ENCODE measurements around the gene NTHL1.

Gene NTHL1

DNA sequence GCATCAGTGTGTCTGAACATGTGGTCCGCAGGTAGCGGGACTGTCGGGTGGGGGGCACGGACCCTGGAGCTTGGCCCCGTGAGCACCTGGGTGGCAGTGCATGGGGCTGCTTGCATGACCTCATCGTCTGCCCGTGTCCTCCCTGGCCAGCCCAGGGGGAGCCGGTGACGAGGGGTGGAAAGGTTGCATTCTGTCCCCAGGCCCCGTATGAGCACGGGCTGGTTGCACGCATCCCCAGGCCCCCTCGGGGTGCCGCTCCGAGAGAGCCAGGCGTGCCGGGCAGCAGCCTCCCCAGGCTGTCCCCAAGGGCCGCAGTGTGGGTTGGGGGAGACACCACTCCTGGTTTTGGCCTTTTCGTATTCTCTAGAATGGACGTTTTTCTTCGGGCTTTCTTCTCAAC, 30.1 kb upstream of the NTHL1 start:
- H3K9me3 ChIP-seq (ENCODE audit: control insufficient read depth, low read length): no peaks in the 10 kb centered on the region
- H3K27me3 ChIP-seq (replicated peaks; ENCODE audit: control insufficient read depth, insufficient read depth, low read length, poor library complexity, severe bottlenecking): no peaks in the 10 kb centered on the region
- H3K4me3 ChIP-seq (ENCODE audit: insufficient read depth, low read depth, low read length, poor library complexity, severe bottlenecking): no peak overlapping the region
- no peak overlapping the region for H3K27ac ChIP-seq (ENCODE audit: insufficient read depth, low read length, poor library complexity, severe bottlenecking)
- H3K36me3 ChIP-seq (ENCODE audit: control insufficient read depth, insufficient read depth, low read length): peaks cover 69% of the 10 kb centered on the region
- DNase-seq: no peak
- H3K4me1 ChIP-seq (ENCODE audit: control insufficient read depth, insufficient read depth, low read length, poor library complexity, severe bottlenecking): no peaks in the 10 kb centered on the region

DNA sequence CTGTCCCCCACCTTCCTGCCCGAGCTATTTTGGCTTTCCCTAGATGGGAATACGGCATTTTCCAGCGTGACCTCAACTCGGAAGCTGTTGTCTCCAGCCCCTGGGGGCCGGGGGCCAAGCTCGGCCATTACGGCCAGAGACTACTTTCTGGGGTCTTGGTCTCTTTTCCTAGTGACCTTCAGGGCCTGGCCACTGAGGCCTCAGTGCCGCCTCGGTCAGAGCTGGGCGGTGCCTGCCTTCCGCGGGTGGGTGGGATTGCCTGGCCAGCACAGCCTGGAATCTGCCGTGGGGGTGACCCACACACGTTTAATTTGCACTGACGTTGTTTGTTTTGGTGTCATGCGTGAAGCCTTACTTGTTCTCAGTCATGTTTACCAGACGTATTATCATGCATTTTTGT, 29.4 kb upstream of the NTHL1 start:
- H3K4me1 ChIP-seq (ENCODE audit: control insufficient read depth, insufficient read depth, low read length, poor library complexity, severe bottlenecking): no peaks in the 10 kb centered on the region
- peaks cover 68% of the 10 kb centered on the region for H3K36me3 ChIP-seq (ENCODE audit: control insufficient read depth, insufficient read depth, low read length)
- H3K9me3 ChIP-seq (ENCODE audit: control insufficient read depth, low read length): no peaks in the 10 kb centered on the region
- no peak for DNase-seq
- no peaks in the 10 kb centered on the region for H3K27me3 ChIP-seq (replicated peaks; ENCODE audit: control insufficient read depth, insufficient read depth, low read length, poor library complexity, severe bottlenecking)
- H3K27ac ChIP-seq (ENCODE audit: insufficient read depth, low read length, poor library complexity, severe bottlenecking): no peak overlapping the region
- no peak overlapping the region for H3K4me3 ChIP-seq (ENCODE audit: insufficient read depth, low read depth, low read length, poor library complexity, severe bottlenecking)

DNA sequence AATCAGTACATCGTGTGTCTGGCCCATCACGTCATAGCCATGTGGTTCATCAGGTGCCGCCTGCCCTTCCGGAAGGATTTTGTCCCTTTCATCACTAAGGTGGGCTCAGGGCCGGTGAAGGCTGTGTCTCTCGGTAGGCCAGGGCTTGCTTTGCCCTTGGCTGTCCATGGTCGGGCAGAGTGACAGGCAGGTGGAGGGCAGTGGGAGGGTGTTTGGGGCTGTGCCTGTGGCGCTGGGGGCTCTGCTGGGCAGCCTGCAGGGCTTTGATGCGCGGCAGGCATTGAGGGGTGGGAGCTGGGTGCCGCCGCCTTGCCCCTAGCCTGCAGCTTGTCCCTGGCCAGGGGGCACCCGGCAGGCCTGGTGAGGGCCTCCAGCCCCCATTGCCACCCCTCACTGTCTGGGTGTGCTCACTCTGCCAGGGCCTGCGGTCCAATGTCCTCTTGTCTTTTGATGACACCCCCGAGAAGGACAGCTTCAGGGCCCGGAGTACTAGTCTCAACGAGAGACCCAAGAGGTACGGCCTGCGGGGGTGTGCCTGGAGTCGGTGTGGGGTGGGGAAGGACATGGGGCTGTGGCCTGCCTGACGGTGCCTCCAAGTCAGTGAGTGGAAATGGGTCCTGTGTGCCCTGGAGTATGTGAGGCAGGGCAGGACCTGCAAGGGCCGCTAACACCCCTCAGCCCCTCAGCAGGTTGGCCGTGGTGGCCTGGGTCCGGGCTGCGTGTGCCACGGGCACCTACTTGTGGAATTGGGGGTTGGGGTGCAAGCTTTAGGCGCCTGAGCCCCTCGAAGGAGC, 28.6 kb upstream of the NTHL1 start:
- peaks cover 60% of the 10 kb centered on the region for H3K36me3 ChIP-seq (ENCODE audit: control insufficient read depth, insufficient read depth, low read length)
- H3K27me3 ChIP-seq (replicated peaks; ENCODE audit: control insufficient read depth, insufficient read depth, low read length, poor library complexity, severe bottlenecking): no peaks in the 10 kb centered on the region
- H3K9me3 ChIP-seq (ENCODE audit: control insufficient read depth, low read length): no peaks in the 10 kb centered on the region
- no peaks in the 10 kb centered on the region for H3K4me1 ChIP-seq (ENCODE audit: control insufficient read depth, insufficient read depth, low read length, poor library complexity, severe bottlenecking)
- no peak overlapping the region for H3K4me3 ChIP-seq (ENCODE audit: insufficient read depth, low read depth, low read length, poor library complexity, severe bottlenecking)
- no peak overlapping the region for H3K27ac ChIP-seq (ENCODE audit: insufficient read depth, low read length, poor library complexity, severe bottlenecking)
- no peak for DNase-seq

DNA sequence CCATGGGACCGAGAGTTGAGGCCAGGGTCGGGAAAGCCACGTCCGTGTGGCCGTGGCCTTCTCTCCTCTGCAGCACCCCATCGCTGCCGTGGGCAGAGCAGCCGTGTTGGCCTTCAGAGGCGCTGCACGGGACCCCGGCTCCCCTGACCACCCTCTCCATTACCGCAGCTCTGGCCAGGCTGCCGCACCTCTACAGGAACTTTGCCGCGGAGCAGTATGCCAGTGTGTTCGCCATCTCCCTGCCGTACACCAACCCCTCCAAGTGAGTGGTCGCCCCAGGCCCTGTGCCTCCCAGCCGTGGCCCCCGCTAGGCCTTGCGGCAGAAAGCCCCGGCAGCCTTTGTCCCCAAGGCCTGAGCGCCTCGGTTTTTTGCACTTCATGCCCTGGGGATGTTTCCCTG, 28.0 kb upstream of the NTHL1 start:
- Histone ChIP-seq H3K27me3 (replicated peaks; ENCODE audit: control insufficient read depth, insufficient read depth, low read length, poor library complexity, severe bottlenecking) (no peaks in the 10 kb centered on the region), H3K9me3 (ENCODE audit: control insufficient read depth, low read length) (no peaks in the 10 kb centered on the region), H3K27ac (ENCODE audit: insufficient read depth, low read length, poor library complexity, severe bottlenecking) (no peak overlapping the region), H3K4me3 (ENCODE audit: insufficient read depth, low read depth, low read length, poor library complexity, severe bottlenecking) (no peak overlapping the region), H3K4me1 (ENCODE audit: control insufficient read depth, insufficient read depth, low read length, poor library complexity, severe bottlenecking) (no peaks in the 10 kb centered on the region), H3K36me3 (ENCODE audit: control insufficient read depth, insufficient read depth, low read length) (peaks cover 55% of the 10 kb centered on the region)
- DNase-seq: no peak

DNA sequence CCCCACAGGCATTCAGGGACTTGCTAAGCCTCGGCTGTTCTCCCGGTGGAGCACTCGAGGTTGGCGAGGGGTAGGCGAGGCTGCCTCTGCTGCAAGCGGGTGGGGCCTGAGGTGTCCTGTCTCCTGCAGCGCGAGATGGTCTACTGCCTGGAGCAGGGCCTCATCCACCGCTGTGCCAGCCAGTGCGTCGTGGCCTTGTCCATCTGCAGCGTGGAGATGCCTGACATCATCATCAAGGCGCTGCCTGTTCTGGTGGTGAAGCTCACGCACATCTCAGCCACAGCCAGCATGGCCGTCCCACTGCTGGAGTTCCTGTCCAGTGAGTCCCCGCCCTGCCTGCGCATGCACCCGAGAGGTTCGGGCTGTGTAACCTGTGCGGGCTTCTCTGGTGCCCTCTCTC, 26.4 kb upstream of the NTHL1 start:
- Histone ChIP-seq H3K27ac (ENCODE audit: insufficient read depth, low read length, poor library complexity, severe bottlenecking) (no peak overlapping the region), H3K4me1 (ENCODE audit: control insufficient read depth, insufficient read depth, low read length, poor library complexity, severe bottlenecking) (no peaks in the 10 kb centered on the region), H3K9me3 (ENCODE audit: control insufficient read depth, low read length) (no peaks in the 10 kb centered on the region), H3K27me3 (replicated peaks; ENCODE audit: control insufficient read depth, insufficient read depth, low read length, poor library complexity, severe bottlenecking) (no peaks in the 10 kb centered on the region), H3K36me3 (ENCODE audit: control insufficient read depth, insufficient read depth, low read length) (peaks cover 49% of the 10 kb centered on the region), H3K4me3 (ENCODE audit: insufficient read depth, low read depth, low read length, poor library complexity, severe bottlenecking) (no peak overlapping the region)
- DNase-seq: no peak

DNA sequence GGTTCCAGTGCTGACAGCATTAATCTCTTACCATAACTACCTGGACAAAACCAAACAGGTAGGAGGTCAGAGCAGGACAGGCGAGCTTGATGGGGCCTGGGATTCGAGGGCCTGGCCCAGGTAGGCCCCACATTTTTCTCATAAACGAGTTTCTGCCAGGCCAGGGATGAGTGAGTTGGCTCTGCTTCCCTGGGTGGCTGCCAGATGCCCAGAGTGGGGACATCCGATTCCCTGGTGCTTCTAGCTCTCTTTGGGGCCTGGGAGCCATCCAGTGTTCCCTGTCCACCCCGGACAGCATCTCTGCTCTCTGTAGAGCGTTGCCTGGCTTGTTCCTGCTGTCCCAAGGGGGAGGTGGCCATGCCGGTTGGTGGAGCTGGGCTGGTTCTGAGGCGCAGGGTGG, 25.3 kb upstream of the NTHL1 start:
- Histone ChIP-seq H3K4me3 (ENCODE audit: insufficient read depth, low read depth, low read length, poor library complexity, severe bottlenecking) (no peak overlapping the region), H3K27ac (ENCODE audit: insufficient read depth, low read length, poor library complexity, severe bottlenecking) (no peak overlapping the region), H3K4me1 (ENCODE audit: control insufficient read depth, insufficient read depth, low read length, poor library complexity, severe bottlenecking) (no peaks in the 10 kb centered on the region), H3K27me3 (replicated peaks; ENCODE audit: control insufficient read depth, insufficient read depth, low read length, poor library complexity, severe bottlenecking) (no peaks in the 10 kb centered on the region), H3K9me3 (ENCODE audit: control insufficient read depth, low read length) (no peaks in the 10 kb centered on the region), H3K36me3 (ENCODE audit: control insufficient read depth, insufficient read depth, low read length) (peaks cover 45% of the 10 kb centered on the region)
- DNase-seq: no peak

DNA sequence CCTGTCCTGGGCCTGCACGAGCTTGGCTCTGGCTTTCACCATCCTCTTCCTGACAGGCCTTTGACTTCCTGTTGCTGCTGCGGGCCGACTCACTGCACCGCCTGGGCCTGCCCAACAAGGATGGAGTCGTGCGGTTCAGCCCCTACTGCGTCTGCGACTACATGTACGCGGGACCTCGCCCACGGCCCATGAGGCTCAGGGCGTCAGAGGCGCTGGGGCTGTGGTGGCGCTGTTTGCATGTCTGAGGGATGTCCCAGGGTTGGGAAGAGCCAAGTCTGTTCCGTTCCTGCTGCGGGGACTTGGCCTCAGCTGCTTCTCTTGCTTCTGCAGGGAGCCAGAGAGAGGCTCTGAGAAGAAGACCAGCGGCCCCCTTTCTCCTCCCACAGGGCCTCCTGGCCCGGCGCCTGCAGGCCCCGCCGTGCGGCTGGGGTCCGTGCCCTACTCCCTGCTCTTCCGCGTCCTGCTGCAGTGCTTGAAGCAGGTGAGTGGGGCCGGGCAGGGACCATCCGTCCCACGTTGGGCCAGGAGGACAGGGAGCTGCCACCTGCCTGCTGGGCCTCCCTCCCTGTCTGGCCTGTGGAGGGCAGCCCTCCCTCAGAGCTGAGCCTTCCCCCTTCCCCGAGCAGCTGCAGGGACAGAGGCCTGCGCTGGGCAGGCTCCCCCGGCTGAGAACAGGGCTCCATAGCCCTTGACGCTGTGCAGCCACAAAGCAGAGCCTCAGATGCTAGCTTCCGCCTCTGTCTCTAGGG, 24.0 kb upstream of the NTHL1 start:
- no peak for DNase-seq
- H3K36me3 ChIP-seq (ENCODE audit: control insufficient read depth, insufficient read depth, low read length): peaks cover 41% of the 10 kb centered on the region
- no peak overlapping the region for H3K27ac ChIP-seq (ENCODE audit: insufficient read depth, low read length, poor library complexity, severe bottlenecking)
- H3K27me3 ChIP-seq (replicated peaks; ENCODE audit: control insufficient read depth, insufficient read depth, low read length, poor library complexity, severe bottlenecking): no peaks in the 10 kb centered on the region
- H3K4me3 ChIP-seq (ENCODE audit: insufficient read depth, low read depth, low read length, poor library complexity, severe bottlenecking): no peak overlapping the region
- H3K4me1 ChIP-seq (ENCODE audit: control insufficient read depth, insufficient read depth, low read length, poor library complexity, severe bottlenecking): no peaks in the 10 kb centered on the region
- no peaks in the 10 kb centered on the region for H3K9me3 ChIP-seq (ENCODE audit: control insufficient read depth, low read length)

DNA sequence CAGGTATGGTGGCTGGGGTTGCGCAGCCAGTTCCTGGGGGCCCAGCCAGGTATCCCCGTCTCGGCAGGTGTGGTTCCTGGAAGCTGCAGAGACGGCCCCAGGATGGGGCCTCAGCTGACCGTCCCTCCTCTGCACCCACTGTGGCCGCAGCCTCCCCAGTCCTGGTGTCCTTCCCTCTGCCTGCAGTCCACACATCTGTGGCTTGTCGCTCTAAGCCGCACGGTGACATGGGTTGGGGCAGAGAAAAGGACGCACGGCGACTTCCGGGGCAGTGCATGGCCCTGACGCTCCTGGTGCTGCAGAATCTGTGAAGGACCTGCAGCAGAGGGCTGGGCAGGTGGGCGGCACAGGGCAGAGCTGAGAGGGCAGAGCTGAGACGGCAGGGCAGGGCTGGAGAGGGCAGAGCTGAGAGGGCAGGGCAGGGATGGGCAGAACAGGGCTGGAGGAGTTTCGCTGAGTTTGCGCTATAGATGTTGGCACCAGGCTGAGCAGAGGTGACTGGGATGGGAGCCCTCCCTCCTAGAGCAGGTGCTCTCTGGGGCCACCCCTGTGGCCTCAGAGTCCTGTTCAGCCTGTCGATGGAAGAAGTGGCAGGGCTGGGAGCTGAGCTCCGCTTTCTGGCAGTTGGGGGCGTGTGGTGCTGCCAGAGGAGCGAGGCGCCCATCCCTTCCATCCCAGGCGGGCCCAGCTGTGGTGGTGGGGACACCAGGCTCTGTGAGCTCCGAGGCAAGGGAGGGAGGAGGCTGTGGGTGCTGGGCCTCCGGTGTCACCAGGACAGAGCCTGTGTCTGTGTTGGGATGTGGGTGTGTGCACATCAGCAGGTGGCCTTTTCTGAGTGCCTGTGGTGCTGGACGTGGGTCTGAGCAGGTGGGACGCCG, 23.2 kb upstream of the NTHL1 start:
- Histone ChIP-seq H3K27ac (ENCODE audit: insufficient read depth, low read length, poor library complexity, severe bottlenecking) (no peak overlapping the region), H3K27me3 (replicated peaks; ENCODE audit: control insufficient read depth, insufficient read depth, low read length, poor library complexity, severe bottlenecking) (no peaks in the 10 kb centered on the region), H3K4me3 (ENCODE audit: insufficient read depth, low read depth, low read length, poor library complexity, severe bottlenecking) (no peak overlapping the region), H3K36me3 (ENCODE audit: control insufficient read depth, insufficient read depth, low read length) (peaks cover 44% of the 10 kb centered on the region), H3K4me1 (ENCODE audit: control insufficient read depth, insufficient read depth, low read length, poor library complexity, severe bottlenecking) (no peaks in the 10 kb centered on the region), H3K9me3 (ENCODE audit: control insufficient read depth, low read length) (no peaks in the 10 kb centered on the region)
- DNase-seq: no peak

DNA sequence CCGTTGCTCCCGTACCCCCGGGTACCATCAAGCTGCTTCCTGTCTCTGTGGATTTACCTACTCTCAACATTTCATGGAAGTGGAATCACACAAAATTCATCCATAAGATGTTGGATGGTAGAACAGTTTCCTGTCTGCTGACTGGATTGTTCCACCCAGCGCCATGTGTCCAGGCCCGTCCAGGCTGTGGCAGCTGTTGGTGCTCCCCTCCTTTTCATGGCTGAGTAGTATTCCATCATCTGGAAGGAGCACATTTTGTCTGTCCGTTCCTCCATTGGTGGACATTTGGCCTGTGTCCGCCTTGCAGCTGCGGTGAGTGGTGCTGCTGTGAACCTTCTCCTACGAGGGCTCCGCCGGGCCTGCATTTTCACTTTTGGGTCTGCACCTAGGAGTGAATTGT, 18.5 kb upstream of the NTHL1 start:
- H3K9me3 ChIP-seq (ENCODE audit: control insufficient read depth, low read length): no peaks in the 10 kb centered on the region
- H3K27ac ChIP-seq (ENCODE audit: insufficient read depth, low read length, poor library complexity, severe bottlenecking): no peak overlapping the region
- peaks cover 40% of the 10 kb centered on the region for H3K36me3 ChIP-seq (ENCODE audit: control insufficient read depth, insufficient read depth, low read length)
- no peaks in the 10 kb centered on the region for H3K27me3 ChIP-seq (replicated peaks; ENCODE audit: control insufficient read depth, insufficient read depth, low read length, poor library complexity, severe bottlenecking)
- H3K4me3 ChIP-seq (ENCODE audit: insufficient read depth, low read depth, low read length, poor library complexity, severe bottlenecking): no peak overlapping the region
- no peak for DNase-seq
- no peaks in the 10 kb centered on the region for H3K4me1 ChIP-seq (ENCODE audit: control insufficient read depth, insufficient read depth, low read length, poor library complexity, severe bottlenecking)

All from effector memory CD4-positive, alpha-beta T cell (primary cell).